Motor neuron (in vitro differentiated cells): ENCODE measurements around the gene SP1. TPM values are rescaled to one million over a fixed set of nuclear protein-coding genes. Genes with fewer than 3 reads are reported as not detected.
"Not testable (repeated sequence)": the region's sequence is repeated elsewhere in the genome, so short reads cannot be mapped to it uniquely, and the experiment has no call there.

Experiments used
- ATAC-seq, 8 experiments: fragments of 200-7000 bp; cut with Tn5 transposase; replicated peaks in 6 of 8; 2 replicates each; pipeline ENCODE4 v1.8.0; 2021; ENCODE audit warnings: mild to moderate bottlenecking in 8 of 8, moderate library complexity in 8 of 8
- H3K27ac ChIP-seq, 2 donors: fragments of 250-450 bp; sonication (Bioruptor Pico); 2 replicates each; pipeline ENCODE4 v1.9.0; 2021; ENCODE audit warnings: antibody characterized with exemption in 2 of 2, mild to moderate bottlenecking in 2 of 2, moderate library complexity in 1 of 2
- H3K4me1 ChIP-seq, 2 donors: fragments of 250-450 bp; sonication (Bioruptor Pico); replicated peaks in 1 of 2; 2 replicates each; pipeline ENCODE4 v1.6.1; 2021; ENCODE audit warnings: antibody characterized with exemption in 2 of 2, mild to moderate bottlenecking in 2 of 2, moderate library complexity in 1 of 2
- H3K4me3 ChIP-seq, 5 donors: fragments of 250-450 bp; sonication (Bioruptor Pico); 2 replicates each; pipeline ENCODE4 v1.9.0; 2021; ENCODE audit warnings: antibody characterized with exemption in 5 of 5, mild to moderate bottlenecking in 5 of 5, moderate library complexity in 4 of 5
- WGBS, 10 experiments: fragments of 450-650 bp; shearing (Covaris generic); methylation state at CpG; one replicate each; pipeline ENCODE4 v1.0.0; 2022; 5-methylcytosine and 5-hydroxymethylcytosine counted together
- in situ Hi-C, 9 experiments: fragments of 400-800 bp; cut with MboI; loops; one replicate each; pipeline ENCODE4 v1.15.0; 2021; ENCODE audit warnings: low sequenced_read_pairs in 9 of 9, low pct_unique_long_range_greater_than_20kb in 2 of 9; ENCODE audit not compliant: unreplicated experiment in 9 of 9
- total RNA-seq, 8 experiments: library from RNA; unstranded; fragments of 300-600 nt; gene quantifications; 2 replicates each; pipeline versions ENCODE4 v1.2.3 to v1.2.4, GENCODE V29; 2022

SP1 gene
- total RNA-seq, 8 experiments from 2014 or later: 17.2 to 56.3 (median 31.1) TPM

DNA sequence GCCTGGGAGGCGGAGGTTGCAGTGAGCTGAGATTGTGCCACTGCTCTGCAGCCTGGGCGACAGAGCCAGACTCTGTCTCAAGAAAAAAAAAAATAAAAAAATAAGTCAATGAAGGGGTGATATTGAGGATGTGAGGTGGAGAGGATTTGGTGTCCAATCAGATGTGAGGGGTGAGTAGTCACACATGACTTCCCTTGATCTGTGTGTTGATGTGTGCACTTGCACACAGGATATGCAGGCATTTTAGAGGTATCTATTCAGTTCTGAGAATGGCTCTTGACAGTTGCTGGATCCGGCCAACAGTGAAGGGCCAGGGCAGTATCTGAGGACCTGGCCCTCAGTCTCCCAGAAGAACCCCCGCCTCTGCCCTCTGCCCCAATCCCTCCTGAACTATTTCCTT lies 36.0 kb upstream of the SP1 start:
- no peak for ATAC-seq
- H3K4me3 ChIP-seq: peak overlapping the region in 1 of 5 donors; percentile 47
- in situ Hi-C loops: loop anchor here in 3 of 9 experiments (10.0 to 25.0 kb wide), 3 partner anchors 81 to 168 kb away; partner anchors contain the start of genes NPFF (in 2 of the 3), TARBP2 (in 2 of the 3), AMHR2 (in 1 of the 3) and PRR13 (in 1 of the 3)
- peaks cover 0 to 5% of the 10 kb centered on the region in 2 donors for H3K4me1 ChIP-seq
- H3K27ac ChIP-seq: no peak overlapping the region
- 80 to 100% (median 100%) methylated on average over 1 to 2 of the region's 4 CpGs; no CpG with 5 or more reads in 2 of the 10 experiments for WGBS, 10 experiments

DNA sequence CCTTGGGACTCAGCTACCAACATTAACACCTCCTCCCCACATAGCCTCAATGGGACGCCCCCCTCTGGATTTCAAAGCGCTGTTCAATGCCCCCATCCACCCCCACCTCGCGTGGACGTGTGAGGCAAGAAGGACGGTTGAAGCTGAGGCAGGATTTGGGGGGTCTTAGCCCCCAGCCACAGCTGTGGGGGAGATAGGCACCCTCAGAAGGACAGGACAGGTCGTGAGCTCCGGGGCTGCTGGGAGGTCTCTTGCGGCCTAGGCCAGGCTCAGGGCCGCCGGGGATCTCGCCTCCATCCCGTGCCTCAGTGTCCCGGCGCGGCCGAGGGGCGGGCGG lies 35.5 kb upstream of the SP1 start:
- Histone ChIP-seq H3K4me1 (peaks cover 0 to 5% of the 10 kb centered on the region in 2 donors), H3K27ac (peak overlapping the region in 1 of 2 donors; percentile 4), H3K4me3 (peak overlapping the region; percentile 38 to 58 (median 47))
- no CpG with 5 or more reads among the region's 19 CpGs for WGBS, 10 experiments
- in situ Hi-C loops: loop anchor here in 3 of 9 experiments (10.0 to 25.0 kb wide), 3 partner anchors 80 to 168 kb away; partner anchors contain the start of genes NPFF (in 2 of the 3), TARBP2 (in 2 of the 3), AMHR2 (in 1 of the 3) and PRR13 (in 1 of the 3)
- peak in 2 of 8 experiments; percentile 1 to 4 for ATAC-seq

DNA sequence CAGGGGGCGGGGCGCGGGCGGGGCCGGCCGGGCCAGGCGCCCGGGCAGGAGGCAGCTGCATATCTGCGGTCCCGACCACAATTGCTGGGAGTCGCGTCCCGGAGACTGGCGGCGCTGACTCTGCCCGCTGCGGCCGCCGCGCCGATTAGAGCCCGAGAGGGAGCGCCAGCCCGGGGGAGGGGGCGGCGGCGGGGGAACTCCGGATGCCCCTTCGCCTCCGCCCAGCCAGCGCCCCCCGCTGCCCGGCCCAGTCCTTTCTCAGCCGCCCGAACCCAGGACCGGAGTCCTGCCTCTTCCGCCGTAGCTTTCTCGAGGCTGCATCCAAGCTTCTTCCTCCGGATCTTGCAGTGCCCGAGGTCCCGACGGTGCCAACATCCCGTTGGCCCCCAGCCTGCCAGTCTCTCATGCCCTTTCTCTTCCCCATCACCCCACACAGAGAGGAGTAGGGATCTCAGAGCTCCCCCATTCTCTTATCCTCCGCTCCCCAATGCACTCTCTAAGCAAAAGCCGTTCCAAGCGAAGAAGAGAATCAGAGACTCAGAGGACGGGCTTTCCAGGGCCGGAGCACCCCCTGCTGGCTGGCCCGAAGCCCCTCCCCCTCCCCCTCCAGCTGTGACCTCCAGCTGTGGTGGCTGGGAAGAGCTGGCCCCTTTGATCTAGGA lies 35.0 kb upstream of the SP1 start:
- in situ Hi-C loops: loop anchor here in 3 of 9 experiments (10.0 to 25.0 kb wide), 3 partner anchors 80 to 167 kb away; partner anchors contain the start of genes NPFF (in 2 of the 3), TARBP2 (in 2 of the 3), AMHR2 (in 1 of the 3) and PRR13 (in 1 of the 3)

DNA sequence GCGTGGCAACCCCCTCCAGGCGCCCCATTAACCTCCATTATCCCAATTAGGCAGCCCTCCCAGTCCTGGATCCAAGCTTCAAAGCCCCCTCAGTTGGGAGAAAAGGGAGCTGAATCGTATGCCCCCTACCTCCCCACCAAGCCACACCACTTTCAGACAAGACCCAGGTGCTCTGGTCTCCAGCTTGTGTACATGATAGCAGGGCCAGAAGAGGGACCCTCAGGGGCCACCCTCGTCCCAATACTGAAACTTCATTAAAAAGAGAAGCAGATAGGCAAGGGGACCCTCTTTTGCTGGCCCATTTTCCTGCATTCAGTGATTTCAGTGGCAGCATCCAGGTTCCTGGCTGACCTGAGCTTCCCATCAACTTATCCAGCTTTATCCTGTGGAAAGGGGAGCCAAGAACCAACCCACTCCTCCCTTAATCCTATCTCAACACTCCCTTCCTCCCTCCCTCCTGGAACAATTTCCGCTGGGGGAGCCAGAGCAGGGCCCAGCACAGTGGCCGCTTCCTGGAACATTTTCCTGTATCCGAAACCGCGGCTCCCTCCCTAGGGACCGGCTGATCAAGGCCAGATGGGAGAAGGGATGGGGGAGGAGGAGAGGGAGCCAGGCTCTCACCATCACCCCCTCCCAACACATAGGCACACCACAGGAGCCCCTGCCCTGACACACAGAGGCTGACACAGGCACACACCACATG lies 34.3 kb upstream of the SP1 start:
- Histone ChIP-seq H3K4me3 (peak overlapping the region in 4 of 5 donors; percentile 38 to 58 (median 49)), H3K27ac (no peak overlapping the region)

More for the DNA sequence above, 35.0 kb upstream of the SP1 start:
- peak overlapping the region; percentile 38 to 58 (median 47) for H3K4me3 ChIP-seq
- peaks cover 0 to 5% of the 10 kb centered on the region in 2 donors for H3K4me1 ChIP-seq
- H3K27ac ChIP-seq: peak overlapping the region in 1 of 2 donors; percentile 4
- WGBS, 10 experiments: 0% methylated on average over 6 of the region's 50 CpGs; no CpG with 5 or more reads in 9 of the 10 experiments
- ATAC-seq: peak; percentile 83 to 94 (median 90)

DNA sequence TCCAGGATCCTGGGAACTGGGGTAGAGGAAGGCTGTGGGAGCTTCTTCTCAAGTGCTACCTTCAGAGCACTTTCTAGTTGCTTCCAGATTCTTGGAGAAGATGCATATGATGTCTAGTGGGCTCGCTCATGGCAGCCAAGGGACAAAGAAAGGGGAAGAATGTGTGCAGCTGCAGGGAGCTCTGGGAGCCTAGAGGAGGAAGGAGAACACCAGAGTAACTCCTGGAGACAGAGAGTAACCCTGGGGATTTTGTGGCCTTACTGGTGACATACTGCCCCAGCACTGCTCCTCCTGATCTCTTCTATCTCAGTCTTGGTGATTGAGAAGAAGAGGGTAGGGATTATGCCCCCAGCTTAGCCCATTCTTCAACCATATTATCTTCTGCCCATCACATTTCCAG lies 33.5 kb upstream of the SP1 start:
- 75 to 86% methylated on average over 1 of the region's 1 CpG; no CpG with 5 or more reads in 8 of the 10 experiments for WGBS, 10 experiments
- in situ Hi-C loops: loop anchor here in 3 of 9 experiments (10.0 to 25.0 kb wide), 3 partner anchors 78 to 166 kb away; partner anchors contain the start of genes NPFF (in 2 of the 3), TARBP2 (in 2 of the 3), AMHR2 (in 1 of the 3) and PRR13 (in 1 of the 3)
- H3K4me3 ChIP-seq: no peak overlapping the region
- no peak for ATAC-seq
- H3K27ac ChIP-seq: no peak overlapping the region
- H3K4me1 ChIP-seq: peaks cover 0 to 5% of the 10 kb centered on the region in 2 donors

More for the DNA sequence above, 34.3 kb upstream of the SP1 start:
- 4 to 81% (median 43%) methylated on average over 1 to 6 of the region's 10 CpGs; no CpG with 5 or more reads in 5 of the 10 experiments for WGBS, 10 experiments
- H3K4me1 ChIP-seq: peaks cover 0 to 5% of the 10 kb centered on the region in 2 donors
- peak in 3 of 8 experiments; percentile 7 to 41 (median 24) for ATAC-seq
- in situ Hi-C loops: loop anchor here in 3 of 9 experiments (10.0 to 25.0 kb wide), 3 partner anchors 79 to 167 kb away; partner anchors contain the start of genes NPFF (in 2 of the 3), TARBP2 (in 2 of the 3), AMHR2 (in 1 of the 3) and PRR13 (in 1 of the 3)

DNA sequence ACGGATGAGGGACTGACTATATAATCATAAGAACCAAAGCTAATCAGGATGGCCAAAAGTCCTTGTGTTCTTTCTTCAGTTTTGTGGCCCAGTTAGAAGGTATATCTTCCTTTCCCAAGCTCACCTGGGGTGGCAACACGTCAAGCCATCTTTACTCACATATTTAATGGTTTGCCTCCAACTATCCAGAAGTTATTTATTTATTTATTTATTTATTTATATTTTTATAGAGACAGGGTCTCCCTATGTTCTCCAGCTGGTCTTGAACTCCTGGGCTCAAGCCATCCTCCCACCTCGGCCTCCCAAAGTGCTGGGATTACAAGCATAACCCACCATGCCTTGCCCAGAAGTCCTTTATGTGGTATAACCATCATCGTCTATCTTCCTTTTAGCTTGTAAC lies 32.1 kb upstream of the SP1 start:
- Histone ChIP-seq H3K4me1 (peaks cover 0 to 5% of the 10 kb centered on the region in 2 donors), H3K27ac (no peak overlapping the region), H3K4me3 (no peak overlapping the region)
- 61 to 100% (median 82%) methylated on average over 1 to 4 of the region's 4 CpGs for WGBS, 10 experiments
- no peak for ATAC-seq
- in situ Hi-C loops: loop anchor here in 3 of 9 experiments (10.0 to 25.0 kb wide), 3 partner anchors 77 to 164 kb away; partner anchors contain the start of genes NPFF (in 2 of the 3), TARBP2 (in 2 of the 3), AMHR2 (in 1 of the 3) and PRR13 (in 1 of the 3)

DNA sequence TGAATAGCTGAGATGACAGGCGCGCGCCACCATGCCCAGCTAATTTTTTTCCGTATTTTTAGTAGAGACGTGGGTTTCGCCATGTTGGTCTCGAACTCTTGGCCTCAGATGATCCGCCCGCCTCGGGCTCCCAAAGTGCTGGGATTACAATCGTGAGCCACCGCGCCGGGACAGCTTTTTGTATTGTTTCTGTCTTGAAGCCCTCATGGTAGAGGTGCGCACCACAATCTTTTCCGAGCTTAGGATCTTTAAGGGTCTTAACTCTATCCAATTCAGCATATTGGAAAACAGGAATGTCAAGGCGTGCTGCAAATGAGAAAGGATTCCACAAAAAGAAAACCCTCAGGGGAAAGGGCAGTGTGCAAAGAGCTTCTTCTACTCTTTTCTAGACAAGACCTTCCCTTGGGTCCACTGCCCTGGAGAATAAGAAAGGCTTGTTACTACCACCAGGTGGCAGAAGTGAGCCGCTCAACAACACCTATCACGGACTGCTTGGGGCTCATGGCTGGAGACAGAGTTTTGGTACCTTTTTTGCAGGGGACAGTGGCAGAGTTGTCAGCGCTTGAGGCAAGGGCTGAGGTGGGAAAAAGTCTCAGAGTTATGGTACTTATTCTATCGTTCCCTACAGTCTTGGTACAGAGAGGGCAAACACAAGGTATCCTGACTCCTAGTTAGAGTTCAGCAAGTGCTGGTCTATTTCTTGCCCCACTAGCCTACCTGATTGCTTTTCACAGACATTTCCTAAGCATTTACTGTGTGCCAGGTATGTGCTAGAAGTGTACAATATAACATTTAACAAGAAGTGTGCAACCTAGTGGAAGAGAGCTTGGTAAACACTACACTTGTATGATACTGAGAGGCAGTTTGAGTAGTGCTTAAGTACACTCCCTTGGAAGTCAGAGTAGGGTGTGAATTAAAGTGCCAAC lies 27.4 kb upstream of the SP1 start:
- in situ Hi-C loops: loop anchor here in 1 of 9 experiments (10.0 kb wide), 1 partner anchor 72 kb away; the partner anchor contains the start of gene AMHR2
- no peaks in the 10 kb centered on the region for H3K4me1 ChIP-seq
- peak; percentile 99 to 100 (median 100) for ATAC-seq
- no peak overlapping the region for H3K27ac ChIP-seq
- WGBS, 10 experiments: 0 to 90% (median 58%) methylated on average over 1 to 18 of the region's 21 CpGs
- H3K4me3 ChIP-seq: no peak overlapping the region

DNA sequence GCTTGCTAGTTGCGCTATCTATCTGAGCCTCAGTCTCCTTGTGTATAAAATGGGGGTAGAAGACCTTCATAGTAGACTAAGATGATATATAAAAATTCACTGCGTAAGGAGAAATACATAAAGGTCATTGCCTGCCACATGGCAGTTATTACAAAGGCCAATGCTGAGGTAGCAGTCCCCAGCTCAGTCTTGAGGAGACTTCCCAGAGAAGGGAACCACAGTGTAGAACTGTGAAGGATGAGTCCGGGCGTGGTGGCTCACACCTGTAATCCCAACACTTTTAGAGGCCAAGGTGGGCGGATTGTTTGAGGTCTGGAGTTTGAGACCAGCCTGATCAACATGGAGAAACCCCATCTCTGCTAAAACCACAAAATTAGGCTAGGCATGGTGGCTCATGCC lies 26.7 kb upstream of the SP1 start:
- no peak overlapping the region for H3K27ac ChIP-seq
- no peak overlapping the region for H3K4me3 ChIP-seq
- no peak for ATAC-seq
- in situ Hi-C loops: loop anchor here in 1 of 9 experiments (10.0 kb wide), 1 partner anchor 72 kb away; the partner anchor contains the start of gene AMHR2
- 79 to 100% (median 92%) methylated on average over 1 to 5 of the region's 5 CpGs; no CpG with 5 or more reads in 2 of the 10 experiments for WGBS, 10 experiments
- H3K4me1 ChIP-seq: no peaks in the 10 kb centered on the region

DNA sequence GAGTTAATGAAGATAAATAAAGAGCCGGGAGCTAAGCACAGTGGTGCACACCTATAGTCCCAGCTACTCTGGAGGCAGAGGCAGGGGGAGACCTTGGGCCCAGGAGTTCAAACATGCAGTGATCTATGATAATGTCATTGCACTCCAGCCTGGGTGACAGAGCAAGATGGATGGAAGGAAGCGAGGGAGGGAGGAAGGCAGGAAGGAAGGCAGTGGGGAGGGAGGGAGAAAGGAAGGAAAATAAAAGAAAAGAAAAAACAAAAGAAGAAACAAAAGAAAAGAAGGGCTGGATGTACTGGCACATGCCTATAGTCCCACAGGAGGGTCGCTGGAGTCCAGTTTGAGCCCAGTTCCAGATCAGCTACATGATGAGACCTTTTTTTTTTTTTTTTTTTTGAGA lies 24.9 kb upstream of the SP1 start:
- in situ Hi-C loops: loop anchor here in 1 of 9 experiments (10.0 kb wide), 1 partner anchor 70 kb away; the partner anchor contains the start of gene AMHR2
- ATAC-seq: peak in 4 of 8 experiments; percentile 24 to 46 (median 32)
- Histone ChIP-seq H3K4me1 (no peaks in the 10 kb centered on the region), H3K4me3 (no peak overlapping the region), H3K27ac (no peak overlapping the region)
- 18 to 100% (median 47%) methylated on average over 1 to 3 of the region's 3 CpGs; no CpG with 5 or more reads in 2 of the 10 experiments for WGBS, 10 experiments

DNA sequence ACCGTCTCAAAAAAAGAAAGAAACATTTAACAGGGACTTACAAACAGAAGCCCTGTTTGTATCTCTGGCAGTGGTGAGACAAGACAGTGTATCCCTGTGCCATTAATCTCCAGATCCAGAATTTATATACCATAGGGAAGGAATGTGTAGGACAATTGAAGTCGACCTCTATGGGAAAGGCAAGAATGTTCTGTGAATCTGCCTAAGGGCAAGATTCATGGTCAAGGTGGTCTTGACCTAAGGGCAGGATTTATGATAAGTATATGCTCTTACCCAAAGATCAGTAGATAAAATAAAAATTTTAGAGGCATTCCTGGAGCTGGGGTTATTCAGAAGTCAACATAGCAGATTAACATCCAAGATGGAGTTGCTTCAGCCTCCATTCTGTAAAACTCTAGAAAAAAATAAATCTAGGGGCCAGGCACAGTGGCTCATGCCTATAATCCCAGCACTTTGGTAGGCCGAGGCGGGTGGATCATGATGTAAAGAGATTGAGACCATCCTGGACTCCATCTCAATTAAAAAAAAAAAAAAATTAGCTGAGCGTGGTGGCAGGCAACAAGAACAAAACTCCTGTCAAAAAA lies 21.0 kb upstream of the SP1 start:
- Histone ChIP-seq H3K27ac (no peak overlapping the region), H3K4me3 (no peak overlapping the region), H3K4me1 (no peaks in the 10 kb centered on the region)
- ATAC-seq: no peak
- 71 to 100% (median 89%) methylated on average over 1 to 4 of the region's 5 CpGs; no CpG with 5 or more reads in 1 of the 10 experiments for WGBS, 10 experiments
- in situ Hi-C loops: loop anchor here in 1 of 9 experiments (10.0 kb wide), 1 partner anchor 66 kb away; the partner anchor contains the start of gene AMHR2

DNA sequence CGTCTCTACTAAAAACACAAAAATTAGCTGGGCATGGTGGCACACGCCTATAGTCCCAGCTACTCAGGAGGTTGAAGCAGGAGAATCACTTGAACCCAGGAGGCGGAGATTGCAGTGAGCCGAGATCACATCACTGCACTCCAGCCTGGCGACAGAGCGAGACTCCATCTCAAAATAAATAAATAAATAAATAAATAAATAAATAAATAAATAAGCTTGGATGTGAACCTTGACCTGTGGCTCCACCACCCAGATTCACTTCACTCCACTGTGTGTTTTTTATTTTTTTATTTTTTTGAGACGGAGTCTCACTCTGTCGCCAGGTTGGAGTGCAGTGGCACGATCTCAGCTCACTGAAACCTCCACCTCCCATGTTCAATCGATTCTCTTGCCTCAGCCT lies 18.3 kb upstream of the SP1 start:
- 80 to 100% (median 89%) methylated on average over 2 to 9 of the region's 10 CpGs; no CpG with 5 or more reads in 1 of the 10 experiments for WGBS, 10 experiments
- in situ Hi-C loops, H3K4me1 ChIP-seq, H3K27ac ChIP-seq, ATAC-seq, H3K4me3 ChIP-seq: not testable (repeated sequence)
